Omental fat pad (tissue), 4 donors: ENCODE data around the gene IQGAP3. TPM values are rescaled to one million over a fixed set of nuclear protein-coding genes. Genes with fewer than 3 reads are reported as not detected.

Experiments
- ATAC-seq: fragments of 150-250 bp; one replicate; pipeline ENCODE4 v1.9.1; 2016; ENCODE audit warnings: mild to moderate bottlenecking, moderate library complexity; ENCODE audit not compliant: low FRiP score
- DNase-seq: peaks from one replicate; pipeline ENCODE4 v3.0.0-alpha.2; 2019; ENCODE audit warnings: low spot score
- CTCF ChIP-seq, 3 donors: fragments of 450-650 bp; IDR thresholded peaks; one replicate each; pipeline ENCODE4 v1.5.1; 2016 to 2017; ENCODE audit warnings: antibody characterized with exemption in 3 of 3, mild to moderate bottlenecking in 3 of 3, moderate library complexity in 2 of 3
- total RNA-seq, 4 donors: library from RNA; depleted of rRNA; stranded (reverse); fragments of >200 nt; gene quantifications; one replicate each; pipeline ENCODE4 v1.1.0, GENCODE V29; 2016

The IQGAP3 gene
- total RNA-seq, 4 donors from 2014 or later, result 0.16 to 4.2 (median 0.23) TPM

- DNase-seq (no peak), ATAC-seq (no peak)
- no peak for TF ChIP-seq CTCF (IDR thresholded peaks at IDR 0.05)
Observed at GRCh38 chr1:156582388-156583017, 10.1 kb upstream of the IQGAP3 start.

GRCh38 chr1:156581661-156582387 lies 9.5 kb upstream of the IQGAP3 start:
- ATAC-seq, result no peak
- no peak for DNase-seq
- TF ChIP-seq CTCF (IDR thresholded peaks at IDR 0.05), result no peak

- DNase-seq (no peak), ATAC-seq (no peak)
- TF ChIP-seq CTCF (IDR thresholded peaks at IDR 0.05), result no peak
Observed at GRCh38 chr1:156579472-156579871, 7.1 kb upstream of the IQGAP3 start, which contains the start of gene TTC24. Gene TTC24 (plus strand): TSS chr1:156579723. CDS start chr1:156581365, 1,642 bp downstream.

- no peak for TF ChIP-seq CTCF (IDR thresholded peaks at IDR 0.05)
- DNase-seq (no peak), ATAC-seq (no peak)
Observed at GRCh38 chr1:156578055-156578454, 5.7 kb upstream of the IQGAP3 start.

GRCh38 chr1:156577550-156577949 lies 5.2 kb upstream of the IQGAP3 start:
- ATAC-seq (no peak), DNase-seq (no peak)
- no peak for TF ChIP-seq CTCF (IDR thresholded peaks at IDR 0.05)

GRCh38 chr1:156574039-156574633 lies 1.8 kb upstream of the IQGAP3 start:
- TF ChIP-seq CTCF (IDR thresholded peaks at IDR 0.05), result no peak
- DNase-seq (no peak), ATAC-seq (no peak)
